ENCODE measurements around the gene RAB11B. TPM values are rescaled to one million over a fixed set of nuclear protein-coding genes. Genes with fewer than 3 reads are reported as not detected.

RAB11B gene
- total and polyA plus RNA-seq, 9 of the 15 experiments (the other 6 are each of a cell fraction or from before 2014, with no cell fraction given): 0.74 to 71.0 (median 13.8) TPM

DNA sequence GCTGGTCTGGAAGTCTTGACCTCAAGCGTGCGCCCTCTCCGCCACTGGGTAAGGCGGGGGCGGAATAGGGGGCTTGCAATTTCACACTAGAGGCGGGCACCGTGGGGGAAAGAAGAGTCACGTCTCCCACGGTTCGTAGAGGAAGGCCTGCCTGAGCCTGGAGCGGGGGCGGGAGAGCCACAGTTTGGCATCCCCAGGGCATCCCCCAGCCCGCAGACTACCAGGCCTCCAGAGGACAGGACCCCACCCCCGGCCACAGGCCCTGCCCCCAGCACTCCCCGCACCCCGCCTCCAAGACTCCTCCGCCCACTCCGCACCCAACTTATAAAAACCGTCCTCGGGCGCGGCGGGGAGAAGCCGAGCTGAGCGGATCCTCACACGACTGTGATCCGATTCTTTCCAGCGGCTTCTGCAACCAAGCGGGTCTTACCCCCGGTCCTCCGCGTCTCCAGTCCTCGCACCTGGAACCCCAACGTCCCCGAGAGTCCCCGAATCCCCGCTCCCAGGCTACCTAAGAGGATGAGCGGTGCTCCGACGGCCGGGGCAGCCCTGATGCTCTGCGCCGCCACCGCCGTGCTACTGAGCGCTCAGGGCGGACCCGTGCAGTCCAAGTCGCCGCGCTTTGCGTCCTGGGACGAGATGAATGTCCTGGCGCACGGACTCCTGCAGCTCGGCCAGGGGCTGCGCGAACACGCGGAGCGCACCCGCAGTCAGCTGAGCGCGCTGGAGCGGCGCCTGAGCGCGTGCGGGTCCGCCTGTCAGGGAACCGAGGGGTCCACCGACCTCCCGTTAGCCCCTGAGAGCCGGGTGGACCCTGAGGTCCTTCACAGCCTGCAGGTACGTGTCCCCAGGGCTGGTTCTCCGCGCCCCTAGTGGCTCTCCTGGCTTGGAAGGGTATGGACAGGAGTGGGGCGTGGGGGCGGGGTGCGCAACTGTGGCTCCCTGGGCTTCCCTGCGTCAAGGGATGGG is 26.1 kb upstream of the RAB11B start, which contains the start of gene ANGPTL4 (continued):
- TF ChIP-seq, protein P1, sequence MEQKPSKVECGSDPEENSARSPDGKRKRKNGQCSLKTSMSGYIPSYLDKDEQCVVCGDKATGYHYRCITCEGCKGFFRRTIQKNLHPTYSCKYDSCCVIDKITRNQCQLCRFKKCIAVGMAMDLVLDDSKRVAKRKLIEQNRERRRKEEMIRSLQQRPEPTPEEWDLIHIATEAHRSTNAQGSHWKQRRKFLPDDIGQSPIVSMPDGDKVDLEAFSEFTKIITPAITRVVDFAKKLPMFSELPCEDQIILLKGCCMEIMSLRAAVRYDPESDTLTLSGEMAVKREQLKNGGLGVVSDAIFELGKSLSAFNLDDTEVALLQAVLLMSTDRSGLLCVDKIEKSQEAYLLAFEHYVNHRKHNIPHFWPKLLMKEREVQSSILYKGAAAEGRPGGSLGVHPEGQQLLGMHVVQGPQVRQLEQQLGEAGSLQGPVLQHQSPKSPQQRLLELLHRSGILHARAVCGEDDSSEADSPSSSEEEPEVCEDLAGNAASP (IDR thresholded peaks at IDR 0.05): no peak
- TF ChIP-seq POLR2B (IDR thresholded peaks at IDR 0.05; ENCODE audit: low read depth, partially characterized antibody) (no peak), ZNF143 (CRISPR knock-in tag; IDR thresholded peaks at IDR 0.05) (0 out of 2 replicates have a peak, but pooled peaks have one; percentile 22), HDAC1 (IDR thresholded peaks at IDR 0.05) (peak in 1 of 2 experiments; percentile 66; a peak in 2 of 4 replicates), TOE1 (IDR thresholded peaks at IDR 0.05; ENCODE audit: borderline replicate concordance) (no peak), TOE1 (CRISPR knock-in tag; IDR thresholded peaks at IDR 0.05; ENCODE audit: borderline replicate concordance, low read depth) (no peak), LEF1 (IDR thresholded peaks at IDR 0.05) (no peak), HDAC6 (IDR thresholded peaks at IDR 0.05; ENCODE audit: low read depth, low read length) (peak; percentile 99), ZNF212 (CRISPR knock-in tag; IDR thresholded peaks at IDR 0.05) (no peak), ZNF696 (CRISPR knock-in tag; conservative IDR thresholded peaks at IDR 0.05) (no peak), RNF2 (IDR thresholded peaks at IDR 0.05) (no peak), ETV5 (CRISPR knock-in tag; IDR thresholded peaks at IDR 0.05; ENCODE audit: low read depth) (no peak), SETDB1 (IDR thresholded peaks at IDR 0.05; ENCODE audit: low read length) (no peak), NRF1 (conservative IDR thresholded peaks at IDR 0.05 in 1 of 2, IDR thresholded peaks at IDR 0.05 in 1 of 2) (peak; percentile 67 to 73), RBM25 (IDR thresholded peaks at IDR 0.05; ENCODE audit: low read depth, low read length, severe bottlenecking) (no peak)
- TF ChIP-seq, protein P2, sequence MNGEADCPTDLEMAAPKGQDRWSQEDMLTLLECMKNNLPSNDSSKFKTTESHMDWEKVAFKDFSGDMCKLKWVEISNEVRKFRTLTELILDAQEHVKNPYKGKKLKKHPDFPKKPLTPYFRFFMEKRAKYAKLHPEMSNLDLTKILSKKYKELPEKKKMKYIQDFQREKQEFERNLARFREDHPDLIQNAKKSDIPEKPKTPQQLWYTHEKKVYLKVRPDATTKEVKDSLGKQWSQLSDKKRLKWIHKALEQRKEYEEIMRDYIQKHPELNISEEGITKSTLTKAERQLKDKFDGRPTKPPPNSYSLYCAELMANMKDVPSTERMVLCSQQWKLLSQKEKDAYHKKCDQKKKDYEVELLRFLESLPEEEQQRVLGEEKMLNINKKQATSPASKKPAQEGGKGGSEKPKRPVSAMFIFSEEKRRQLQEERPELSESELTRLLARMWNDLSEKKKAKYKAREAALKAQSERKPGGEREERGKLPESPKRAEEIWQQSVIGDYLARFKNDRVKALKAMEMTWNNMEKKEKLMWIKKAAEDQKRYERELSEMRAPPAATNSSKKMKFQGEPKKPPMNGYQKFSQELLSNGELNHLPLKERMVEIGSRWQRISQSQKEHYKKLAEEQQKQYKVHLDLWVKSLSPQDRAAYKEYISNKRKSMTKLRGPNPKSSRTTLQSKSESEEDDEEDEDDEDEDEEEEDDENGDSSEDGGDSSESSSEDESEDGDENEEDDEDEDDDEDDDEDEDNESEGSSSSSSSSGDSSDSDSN (IDR thresholded peaks at IDR 0.05; ENCODE audit: borderline replicate concordance in 1 of 2, low read depth in 2 of 2, low read length in 2 of 2): 0 out of 4 replicates have a peak, but pooled peaks of 1 of the 2 experiments have one; percentile 52
- TF ChIP-seq, protein P3, sequence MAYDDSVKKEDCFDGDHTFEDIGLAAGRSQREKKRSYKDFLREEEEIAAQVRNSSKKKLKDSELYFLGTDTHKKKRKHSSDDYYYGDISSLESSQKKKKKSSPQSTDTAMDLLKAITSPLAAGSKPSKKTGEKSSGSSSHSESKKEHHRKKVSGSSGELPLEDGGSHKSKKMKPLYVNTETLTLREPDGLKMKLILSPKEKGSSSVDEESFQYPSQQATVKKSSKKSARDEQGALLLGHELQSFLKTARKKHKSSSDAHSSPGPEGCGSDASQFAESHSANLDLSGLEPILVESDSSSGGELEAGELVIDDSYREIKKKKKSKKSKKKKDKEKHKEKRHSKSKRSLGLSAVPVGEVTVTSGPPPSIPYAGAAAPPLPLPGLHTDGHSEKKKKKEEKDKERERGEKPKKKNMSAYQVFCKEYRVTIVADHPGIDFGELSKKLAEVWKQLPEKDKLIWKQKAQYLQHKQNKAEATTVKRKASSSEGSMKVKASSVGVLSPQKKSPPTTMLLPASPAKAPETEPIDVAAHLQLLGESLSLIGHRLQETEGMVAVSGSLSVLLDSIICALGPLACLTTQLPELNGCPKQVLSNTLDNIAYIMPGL (CRISPR knock-in tag; IDR thresholded peaks at IDR 0.05): no peak
- TF ChIP-seq, protein P4, sequence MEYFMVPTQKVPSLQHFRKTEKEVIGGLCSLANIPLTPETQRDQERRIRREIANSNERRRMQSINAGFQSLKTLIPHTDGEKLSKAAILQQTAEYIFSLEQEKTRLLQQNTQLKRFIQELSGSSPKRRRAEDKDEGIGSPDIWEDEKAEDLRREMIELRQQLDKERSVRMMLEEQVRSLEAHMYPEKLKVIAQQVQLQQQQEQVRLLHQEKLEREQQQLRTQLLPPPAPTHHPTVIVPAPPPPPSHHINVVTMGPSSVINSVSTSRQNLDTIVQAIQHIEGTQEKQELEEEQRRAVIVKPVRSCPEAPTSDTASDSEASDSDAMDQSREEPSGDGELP (CRISPR knock-in tag; IDR thresholded peaks at IDR 0.05; ENCODE audit: borderline replicate concordance): peak; percentile 80
- TF ChIP-seq, protein P5, sequence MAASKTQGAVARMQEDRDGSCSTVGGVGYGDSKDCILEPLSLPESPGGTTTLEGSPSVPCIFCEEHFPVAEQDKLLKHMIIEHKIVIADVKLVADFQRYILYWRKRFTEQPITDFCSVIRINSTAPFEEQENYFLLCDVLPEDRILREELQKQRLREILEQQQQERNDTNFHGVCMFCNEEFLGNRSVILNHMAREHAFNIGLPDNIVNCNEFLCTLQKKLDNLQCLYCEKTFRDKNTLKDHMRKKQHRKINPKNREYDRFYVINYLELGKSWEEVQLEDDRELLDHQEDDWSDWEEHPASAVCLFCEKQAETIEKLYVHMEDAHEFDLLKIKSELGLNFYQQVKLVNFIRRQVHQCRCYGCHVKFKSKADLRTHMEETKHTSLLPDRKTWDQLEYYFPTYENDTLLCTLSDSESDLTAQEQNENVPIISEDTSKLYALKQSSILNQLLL (CRISPR knock-in tag; IDR thresholded peaks at IDR 0.05; ENCODE audit: borderline replicate concordance): no peak

Data from K562 (cell line).